ENCODE results near the gene WDR4.
"Not testable (repeated sequence)": the region's sequence is repeated elsewhere in the genome, so short reads cannot be mapped to it uniquely, and the experiment has no call there.

The WDR4 gene

DNA sequence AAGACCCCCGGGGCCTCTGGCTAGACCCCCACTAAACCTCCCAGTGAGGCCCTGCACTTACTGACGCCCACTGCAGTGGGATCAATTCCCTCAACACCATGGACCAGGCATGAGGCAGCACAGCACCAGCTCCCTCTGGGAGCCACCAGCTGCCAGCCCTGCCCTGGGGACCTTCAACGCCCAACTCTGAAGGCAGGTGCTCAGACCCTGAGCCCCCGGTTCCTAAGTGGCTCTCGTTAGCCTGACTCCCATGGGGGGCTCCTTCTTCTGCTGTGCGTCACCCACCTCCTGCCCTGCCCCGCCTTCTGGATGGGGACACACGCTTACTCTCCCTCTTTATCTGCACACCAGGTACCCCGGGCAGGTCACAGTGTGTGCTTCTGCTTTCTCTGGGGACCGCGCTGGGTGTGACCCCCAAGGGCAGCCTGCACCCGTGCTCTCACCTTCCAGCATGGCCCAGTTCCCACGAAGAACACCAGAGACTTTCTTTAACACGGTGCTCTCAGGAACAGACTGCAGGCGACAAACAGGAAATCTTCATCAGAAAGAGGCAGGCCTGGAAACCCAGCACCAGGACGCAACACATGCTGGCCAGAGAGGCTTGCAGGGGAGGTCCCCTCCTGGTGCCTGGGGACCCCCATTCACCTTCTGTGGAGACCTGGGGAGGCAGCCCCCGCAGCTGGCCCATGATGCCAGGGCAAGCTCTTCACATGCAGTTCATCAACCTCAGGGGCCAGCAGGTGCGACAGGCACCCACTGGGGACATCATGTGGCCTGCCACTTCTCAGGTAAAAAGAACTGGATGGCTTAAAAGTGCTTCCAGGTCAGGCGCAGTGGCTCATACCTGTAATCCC, 27.3 kb downstream of the WDR4 start:
- Histone ChIP-seq H3K9ac (ENCODE audit: low read depth, low read length) (no peak overlapping the region), H3K9me3 (ENCODE audit: control insufficient read depth, insufficient read depth, low read length) (no peaks in the 10 kb centered on the region), H3K36me3 (ENCODE audit: control insufficient read depth, insufficient read depth, low read length) (peaks cover 95% of the 10 kb centered on the region), H3K27ac (ENCODE audit: low read depth, low read length) (no peak overlapping the region), H3K27me3 (ENCODE audit: control insufficient read depth, insufficient read depth, low read length) (no peaks in the 10 kb centered on the region), H3K4me1 (ENCODE audit: control insufficient read depth, insufficient read depth, low read length) (no peaks in the 10 kb centered on the region), H3K4me3 (ENCODE audit: low read depth, low read length) (no peak overlapping the region)

GRCh38 chr21:42850866-42851391, 28.4 kb downstream of the WDR4 start:
- Histone ChIP-seq H3K27me3 (ENCODE audit: control insufficient read depth, insufficient read depth, low read length) (no peaks in the 10 kb centered on the region), H3K27ac (ENCODE audit: low read depth, low read length) (no peak overlapping the region), H3K4me3 (ENCODE audit: low read depth, low read length) (no peak overlapping the region), H3K9me3 (ENCODE audit: control insufficient read depth, insufficient read depth, low read length) (no peaks in the 10 kb centered on the region), H3K4me1 (ENCODE audit: control insufficient read depth, insufficient read depth, low read length) (no peaks in the 10 kb centered on the region), H3K9ac (ENCODE audit: low read depth, low read length) (no peak overlapping the region), H3K36me3 (ENCODE audit: control insufficient read depth, insufficient read depth, low read length) (peaks cover 94% of the 10 kb centered on the region)

- no peaks in the 10 kb centered on the region for H3K4me1 ChIP-seq (ENCODE audit: control insufficient read depth, insufficient read depth, low read length)
- no peak overlapping the region for H3K4me3 ChIP-seq (ENCODE audit: low read depth, low read length)
- H3K27me3 ChIP-seq (ENCODE audit: control insufficient read depth, insufficient read depth, low read length) = no peaks in the 10 kb centered on the region
- H3K27ac ChIP-seq (ENCODE audit: low read depth, low read length) = no peak overlapping the region
- peaks cover 94% of the 10 kb centered on the region for H3K36me3 ChIP-seq (ENCODE audit: control insufficient read depth, insufficient read depth, low read length)
- H3K9me3 ChIP-seq (ENCODE audit: control insufficient read depth, insufficient read depth, low read length) = no peaks in the 10 kb centered on the region
- no peak overlapping the region for H3K9ac ChIP-seq (ENCODE audit: low read depth, low read length)
Measured at GRCh38 chr21:42850463-42850862, 28.9 kb downstream of the WDR4 start.

GRCh38 chr21:42849759-42850412, 29.5 kb downstream of the WDR4 start:
- Histone ChIP-seq H3K27ac (ENCODE audit: low read depth, low read length) (no peak overlapping the region), H3K9me3 (ENCODE audit: control insufficient read depth, insufficient read depth, low read length) (no peaks in the 10 kb centered on the region), H3K9ac (ENCODE audit: low read depth, low read length) (no peak overlapping the region), H3K4me1 (ENCODE audit: control insufficient read depth, insufficient read depth, low read length) (no peaks in the 10 kb centered on the region), H3K4me3 (ENCODE audit: low read depth, low read length) (no peak overlapping the region), H3K36me3 (ENCODE audit: control insufficient read depth, insufficient read depth, low read length) (peaks cover 94% of the 10 kb centered on the region), H3K27me3 (ENCODE audit: control insufficient read depth, insufficient read depth, low read length) (no peaks in the 10 kb centered on the region)

- no peaks in the 10 kb centered on the region for H3K27me3 ChIP-seq (ENCODE audit: control insufficient read depth, insufficient read depth, low read length)
- H3K27ac ChIP-seq (ENCODE audit: low read depth, low read length) = no peak overlapping the region
- peaks cover 94% of the 10 kb centered on the region for H3K36me3 ChIP-seq (ENCODE audit: control insufficient read depth, insufficient read depth, low read length)
- H3K4me3 ChIP-seq (ENCODE audit: low read depth, low read length) = no peak overlapping the region
- H3K9me3 ChIP-seq (ENCODE audit: control insufficient read depth, insufficient read depth, low read length) = no peaks in the 10 kb centered on the region
- no peak overlapping the region for H3K9ac ChIP-seq (ENCODE audit: low read depth, low read length)
- H3K4me1 ChIP-seq (ENCODE audit: control insufficient read depth, insufficient read depth, low read length) = no peaks in the 10 kb centered on the region
Measured at GRCh38 chr21:42848932-42849758, 30.2 kb downstream of the WDR4 start.

DNA sequence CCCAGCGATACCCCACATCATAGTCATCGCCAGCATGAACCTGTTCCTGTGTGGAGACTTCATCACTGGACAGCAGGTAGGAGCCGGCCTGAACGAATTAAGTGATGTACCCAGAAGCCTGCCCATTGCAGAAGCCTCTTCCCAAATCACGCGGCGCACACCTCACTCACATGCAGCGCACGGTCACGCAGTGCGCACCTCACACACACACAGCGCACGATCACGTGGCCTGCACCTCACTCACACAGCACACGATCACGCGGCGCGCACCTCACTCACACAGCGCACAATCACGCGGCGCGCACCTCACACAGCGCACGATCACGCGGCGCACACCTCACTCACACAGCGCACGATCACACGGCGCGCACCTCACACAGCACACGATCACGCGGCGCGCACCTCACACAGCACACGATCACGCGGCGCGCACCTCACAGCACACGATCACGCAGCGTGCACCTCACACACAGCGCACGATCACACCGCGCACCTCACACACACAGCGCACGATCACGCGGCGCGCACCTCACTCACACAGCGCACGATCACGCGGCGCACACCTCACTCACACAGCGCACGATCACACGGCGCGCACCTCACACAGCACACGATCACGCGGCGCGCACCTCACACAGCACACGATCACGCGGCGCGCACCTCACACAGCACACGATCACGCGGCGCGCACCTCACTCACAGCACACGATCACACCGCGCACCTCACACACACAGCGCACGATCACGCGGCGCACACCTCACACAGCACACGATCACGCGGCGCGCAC, 31.0 kb downstream of the WDR4 start:
- not testable (repeated sequence) for H3K27ac ChIP-seq (ENCODE audit: low read depth, low read length); H3K4me1 ChIP-seq (ENCODE audit: control insufficient read depth, insufficient read depth, low read length); H3K27me3 ChIP-seq (ENCODE audit: control insufficient read depth, insufficient read depth, low read length); H3K9ac ChIP-seq (ENCODE audit: low read depth, low read length); H3K9me3 ChIP-seq (ENCODE audit: control insufficient read depth, insufficient read depth, low read length); H3K4me3 ChIP-seq (ENCODE audit: low read depth, low read length)
- H3K36me3 ChIP-seq (ENCODE audit: control insufficient read depth, insufficient read depth, low read length) = peaks cover 87% of the 10 kb centered on the region

- Histone ChIP-seq H3K4me1 (ENCODE audit: control insufficient read depth, insufficient read depth, low read length) (no peaks in the 10 kb centered on the region), H3K36me3 (ENCODE audit: control insufficient read depth, insufficient read depth, low read length) (peaks cover 86% of the 10 kb centered on the region), H3K9me3 (ENCODE audit: control insufficient read depth, insufficient read depth, low read length) (no peaks in the 10 kb centered on the region), H3K27ac (ENCODE audit: low read depth, low read length) (no peak overlapping the region), H3K27me3 (ENCODE audit: control insufficient read depth, insufficient read depth, low read length) (no peaks in the 10 kb centered on the region), H3K4me3 (ENCODE audit: low read depth, low read length) (no peak overlapping the region), H3K9ac (ENCODE audit: low read depth, low read length) (no peak overlapping the region)
Measured at GRCh38 chr21:42847726-42848125, 31.6 kb downstream of the WDR4 start.

DNA sequence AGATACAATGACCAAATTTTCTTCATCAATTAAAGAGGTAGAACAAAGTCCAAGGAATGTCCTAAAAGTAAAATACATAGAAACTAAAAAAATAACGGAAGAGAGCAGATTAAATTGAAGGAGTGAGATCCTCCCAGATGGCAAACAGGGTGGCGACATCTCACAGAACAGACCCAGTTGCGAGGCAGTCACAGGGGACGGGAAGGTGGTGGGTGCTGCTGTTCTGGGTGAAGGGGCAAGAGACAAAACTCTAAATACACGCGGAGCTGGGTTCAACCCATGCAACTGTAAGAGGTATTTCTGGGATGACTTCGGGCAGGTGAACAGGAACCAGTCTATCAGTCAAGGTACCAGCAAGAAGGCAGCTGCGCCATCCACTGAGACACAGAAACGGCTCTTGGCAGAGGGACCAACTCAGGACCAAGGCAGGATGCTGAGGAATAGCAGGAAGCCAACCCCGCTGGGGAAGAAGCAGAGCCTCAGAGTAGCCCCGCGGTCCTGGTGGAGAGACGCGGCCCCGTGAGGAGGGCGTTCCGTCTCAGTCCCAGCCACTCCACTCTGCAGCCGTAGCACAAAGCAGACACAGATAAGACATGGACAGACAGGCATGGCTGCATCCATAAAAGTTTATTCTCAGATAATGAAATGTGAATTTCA, 32.2 kb downstream of the WDR4 start:
- Histone ChIP-seq H3K27me3 (ENCODE audit: control insufficient read depth, insufficient read depth, low read length) (no peaks in the 10 kb centered on the region), H3K9ac (ENCODE audit: low read depth, low read length) (no peak overlapping the region; the same call in 1 of the 2 replicates), H3K36me3 (ENCODE audit: control insufficient read depth, insufficient read depth, low read length) (peaks cover 88% of the 10 kb centered on the region), H3K4me1 (ENCODE audit: control insufficient read depth, insufficient read depth, low read length) (no peaks in the 10 kb centered on the region), H3K9me3 (ENCODE audit: control insufficient read depth, insufficient read depth, low read length) (no peaks in the 10 kb centered on the region), H3K27ac (ENCODE audit: low read depth, low read length) (no peak overlapping the region), H3K4me3 (ENCODE audit: low read depth, low read length) (no peak overlapping the region)

DNA sequence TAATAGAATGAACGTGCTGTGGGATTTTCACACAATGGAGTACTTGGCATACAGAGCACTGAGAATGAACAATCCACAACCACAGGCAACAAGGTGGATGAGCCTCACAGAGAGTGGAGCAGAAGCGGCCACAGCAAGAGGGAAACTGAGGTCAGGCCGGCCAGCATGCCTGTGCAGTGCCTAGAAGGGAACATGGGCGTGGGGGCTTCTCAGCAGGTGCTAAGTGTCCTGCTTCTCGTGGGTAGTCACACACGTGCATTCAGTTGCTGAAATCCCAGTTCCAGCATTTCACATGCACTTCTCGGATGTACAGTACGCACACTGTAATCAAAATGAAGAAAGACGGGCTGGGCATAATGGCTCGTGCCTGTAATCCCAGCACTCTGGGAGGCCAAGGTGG, 33.1 kb downstream of the WDR4 start:
- Histone ChIP-seq H3K9ac (ENCODE audit: low read depth, low read length) (no peak overlapping the region), H3K36me3 (ENCODE audit: control insufficient read depth, insufficient read depth, low read length) (peaks cover 85% of the 10 kb centered on the region)

More for the DNA sequence above, 33.1 kb downstream of the WDR4 start:
- Histone ChIP-seq H3K27ac (ENCODE audit: low read depth, low read length) (no peak overlapping the region), H3K4me3 (ENCODE audit: low read depth, low read length) (no peak overlapping the region), H3K27me3 (ENCODE audit: control insufficient read depth, insufficient read depth, low read length) (no peaks in the 10 kb centered on the region), H3K9me3 (ENCODE audit: control insufficient read depth, insufficient read depth, low read length) (no peaks in the 10 kb centered on the region), H3K4me1 (ENCODE audit: control insufficient read depth, insufficient read depth, low read length) (no peaks in the 10 kb centered on the region)
